GM10847 (cell line): ENCODE data around the gene FAM89B.

ENCODE experiments used
- POLR2A ChIP-seq: IDR thresholded peaks from 2 replicates; pipeline ENCODE4 v1.6.1; 2011; ENCODE audit not compliant: insufficient read length; ENCODE audit errors: extremely low read depth

The FAM89B gene

DNA sequence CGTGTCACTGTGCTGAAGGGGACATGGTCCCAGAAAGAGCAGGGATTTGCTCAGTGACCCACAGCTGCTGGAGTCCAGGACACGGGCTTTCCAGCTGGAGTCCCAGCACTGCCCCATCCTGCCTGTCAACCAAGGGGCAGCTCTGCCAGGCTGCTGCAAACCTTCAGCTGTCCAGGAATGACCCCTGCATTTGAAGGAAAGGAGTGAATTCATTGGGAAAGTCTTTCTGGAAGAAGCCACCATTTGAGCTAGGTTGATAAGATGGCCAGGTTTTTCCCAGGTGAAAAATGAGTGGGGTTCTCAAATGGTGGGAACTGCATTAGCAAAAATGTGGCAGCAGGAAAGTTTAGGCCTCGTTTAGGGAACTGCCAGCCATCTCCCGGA is 13.9 kb downstream of the FAM89B start:
- TF ChIP-seq POLR2A: no peak

DNA sequence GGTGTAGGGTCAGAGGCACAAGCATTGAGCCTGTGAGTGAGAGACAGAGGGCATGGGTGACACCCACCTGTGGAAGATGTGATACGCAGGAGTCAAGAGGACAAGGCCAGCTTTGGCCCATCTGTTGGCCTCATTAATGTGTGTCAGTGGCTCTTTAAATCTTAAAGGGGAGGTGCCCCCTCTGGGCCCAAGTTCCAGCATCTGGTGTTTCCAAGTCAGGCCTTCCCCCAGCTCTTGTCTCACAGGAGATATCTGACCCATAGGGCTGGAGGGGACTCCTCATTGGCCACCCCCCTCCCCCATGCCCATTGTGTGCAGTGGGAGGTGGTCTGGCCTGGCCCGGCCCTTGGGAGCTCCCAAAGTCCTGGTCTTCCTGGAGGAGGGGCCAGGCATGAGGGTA is 14.3 kb downstream of the FAM89B start:
- TF ChIP-seq POLR2A: no peak

GRCh38 chr11:65588199-65589054 is 16.1 kb downstream of the FAM89B start:
- no peak for TF ChIP-seq POLR2A

GRCh38 chr11:65589444-65590239 is 17.3 kb downstream of the FAM89B start:
- TF ChIP-seq POLR2A: no peak

DNA sequence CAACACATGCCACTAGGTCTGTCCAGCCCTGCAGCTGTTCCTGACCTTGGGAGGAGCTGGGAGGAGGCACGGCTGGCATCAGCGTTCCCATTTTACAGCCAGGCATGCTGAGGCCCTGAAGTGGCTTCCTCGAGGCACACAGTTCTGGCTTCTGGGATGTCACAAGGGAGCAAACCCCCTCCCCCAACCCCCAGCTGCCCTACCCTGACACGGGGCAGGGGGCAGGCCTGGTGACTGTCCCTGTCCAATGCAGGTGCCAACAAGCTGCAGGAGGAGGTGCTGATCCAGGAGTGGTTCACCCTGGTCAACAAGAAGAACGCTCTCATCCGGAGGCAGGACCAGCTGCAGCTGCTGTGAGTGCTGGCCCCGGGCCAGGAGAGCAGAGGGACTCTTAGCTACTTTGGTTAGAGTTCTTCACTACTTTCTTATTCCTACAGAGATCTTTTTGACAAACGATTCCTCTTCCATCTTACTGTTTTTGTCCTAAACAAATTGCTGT is 18.0 kb downstream of the FAM89B start:
- no peak for TF ChIP-seq POLR2A

DNA sequence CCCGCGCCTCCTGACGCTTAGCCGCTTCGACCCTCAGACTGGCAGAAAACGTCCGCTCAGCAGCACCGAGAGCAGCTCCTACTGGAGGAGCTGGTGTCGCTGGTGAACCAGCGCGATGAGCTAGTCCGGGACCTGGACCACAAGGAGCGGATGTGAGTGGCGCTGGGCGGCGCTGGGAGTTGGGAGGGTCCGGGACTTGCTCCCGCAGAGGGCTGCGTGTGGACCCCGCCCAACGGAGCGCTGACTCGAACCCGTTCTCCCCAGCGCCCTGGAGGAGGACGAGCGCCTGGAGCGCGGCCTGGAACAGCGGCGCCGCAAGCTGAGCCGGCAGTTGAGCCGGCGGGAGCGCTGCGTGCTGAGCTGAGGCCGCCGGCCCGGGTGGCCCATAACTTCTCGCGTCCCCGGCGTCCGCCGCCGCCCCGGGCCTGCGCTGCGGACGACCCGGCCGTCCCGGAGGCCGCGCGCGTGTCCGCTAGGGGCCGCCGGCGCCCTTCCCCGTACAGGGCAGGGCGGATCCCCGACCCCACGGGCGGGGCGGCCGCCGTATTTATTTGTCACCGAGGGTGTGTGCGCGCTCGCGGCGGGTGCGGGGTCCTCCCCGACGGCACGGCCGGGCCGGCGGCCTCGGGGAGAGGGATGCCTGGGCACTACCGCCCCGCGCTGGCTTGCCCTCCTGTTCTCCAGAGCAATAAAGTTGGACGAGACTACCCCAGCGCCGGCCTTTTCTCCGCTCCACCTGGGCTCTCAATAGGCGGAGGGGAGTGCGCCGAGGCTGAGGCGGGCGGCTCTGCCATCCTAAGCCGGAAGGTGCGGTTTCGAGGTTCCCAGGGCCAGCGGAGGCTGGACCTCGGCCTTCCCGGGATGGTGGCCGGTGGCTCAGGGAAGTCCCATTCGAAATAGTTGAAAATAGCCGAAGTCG is 19.9 kb downstream of the FAM89B start:
- no peak for TF ChIP-seq POLR2A

GRCh38 chr11:65592858-65593517 is 20.6 kb downstream of the FAM89B start:
- TF ChIP-seq POLR2A: no peak

DNA sequence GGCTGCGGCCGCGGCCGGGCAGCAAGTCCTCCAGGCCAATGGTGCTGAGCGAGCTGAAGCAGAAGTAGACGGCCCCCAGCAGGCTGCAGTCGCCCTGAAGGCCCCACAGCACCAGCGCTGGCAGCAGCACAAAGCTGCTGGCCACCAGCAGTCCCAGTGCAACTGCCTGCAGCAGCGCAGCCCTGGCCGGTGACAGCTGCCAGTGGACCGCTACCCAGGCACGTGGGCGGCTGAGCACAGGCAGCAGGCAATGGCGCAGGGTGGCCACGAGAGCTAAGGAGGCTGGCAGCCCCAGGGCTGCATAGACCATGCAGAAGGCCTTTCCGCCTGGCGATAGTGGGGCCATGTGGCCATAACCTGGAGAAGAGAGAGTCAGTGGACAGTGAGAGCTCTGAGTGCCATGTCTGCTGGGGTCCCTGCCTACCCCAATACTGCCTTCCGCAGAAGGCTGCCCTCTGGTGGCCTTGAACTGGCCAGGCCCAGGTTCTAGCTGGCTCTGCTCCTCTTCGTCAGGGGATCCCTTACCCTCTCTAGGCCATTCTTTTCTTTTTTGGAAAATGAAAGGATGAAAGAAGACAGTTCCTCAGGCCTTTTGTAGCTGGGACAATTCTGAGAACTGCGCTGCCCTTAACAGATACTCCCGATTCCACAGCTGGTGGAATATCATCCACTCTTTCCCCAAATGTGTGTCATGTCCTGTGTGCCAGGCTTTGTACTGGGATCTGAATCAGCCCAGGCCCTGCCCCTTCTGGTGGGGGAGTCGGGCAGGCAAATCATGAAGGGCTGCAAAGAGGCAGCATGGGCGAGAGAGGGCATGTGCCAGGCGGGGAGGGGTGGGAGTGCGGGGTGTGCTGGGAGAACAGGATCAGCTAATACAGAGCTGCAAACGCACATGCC is 21.4 kb downstream of the FAM89B start:
- no peak for TF ChIP-seq POLR2A

DNA sequence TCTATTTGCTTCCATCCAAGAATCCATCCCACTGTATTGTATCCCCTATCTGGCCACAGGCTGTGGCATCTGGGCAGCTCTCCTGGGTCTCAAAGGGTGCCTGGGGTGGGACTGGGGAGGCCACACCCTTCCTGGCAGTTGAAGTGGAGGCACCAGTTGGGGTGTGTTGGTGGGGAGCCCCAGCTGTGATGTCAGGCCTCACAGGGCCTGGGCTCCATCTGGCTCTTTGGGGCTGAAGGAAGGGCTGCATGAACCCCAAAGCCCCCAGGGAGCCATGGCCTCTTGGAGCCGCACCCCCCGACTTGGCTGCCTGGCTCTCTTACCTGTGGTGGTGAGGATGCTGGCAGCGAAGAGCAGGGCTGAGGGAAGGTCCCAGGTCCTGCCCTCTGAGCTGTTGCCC is 22.8 kb downstream of the FAM89B start:
- no peak for TF ChIP-seq POLR2A

DNA sequence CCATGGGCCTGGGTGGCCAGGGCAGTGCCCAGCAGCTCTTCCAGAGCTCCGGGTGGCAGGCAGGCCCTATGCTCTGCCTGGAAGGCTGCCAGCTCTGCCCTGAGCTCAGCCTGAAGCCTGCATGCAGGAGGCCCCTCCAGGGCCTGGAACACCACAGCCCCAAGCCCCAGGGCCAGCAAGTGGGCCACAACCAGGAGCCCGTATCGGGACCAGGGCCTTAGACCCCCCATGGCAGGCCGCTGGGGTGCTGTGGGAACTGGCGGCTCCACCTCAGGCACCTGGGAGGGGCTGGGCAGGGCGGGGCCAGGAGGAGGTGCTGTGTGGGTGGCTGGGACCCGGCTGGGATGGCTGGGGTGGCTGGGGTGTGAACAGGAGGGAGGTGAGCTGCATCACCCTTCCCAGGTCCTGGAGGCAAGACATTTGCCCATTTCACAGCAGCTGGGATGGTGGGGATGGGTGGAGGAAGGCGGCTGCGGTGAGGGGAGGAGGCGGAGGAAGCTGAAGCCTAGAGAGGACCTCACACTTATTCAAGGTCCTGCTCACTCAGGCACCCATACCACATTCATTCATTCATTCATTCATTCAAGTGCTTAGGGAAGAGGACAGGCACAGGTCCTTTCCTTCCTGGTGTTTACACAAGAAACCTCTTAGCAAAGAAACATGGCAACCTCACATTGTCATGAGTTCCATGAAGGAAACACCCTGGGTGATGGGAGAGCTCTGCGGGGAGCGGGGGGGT is 23.4 kb downstream of the FAM89B start, which contains the start of gene KCNK7:
Gene KCNK7 (minus strand): TSS at position 258 of the 739 bp plus-strand sequence. CDS start 28 bp downstream, at position 230.
- no peak for TF ChIP-seq POLR2A

- TF ChIP-seq POLR2A: no peak
Measured at GRCh38 chr11:65596520-65596919, 24.2 kb downstream of the FAM89B start.

GRCh38 chr11:65598258-65598699 is 25.9 kb downstream of the FAM89B start:
- no peak for TF ChIP-seq POLR2A
